ENCODE data around the gene CCDC69.
A peak's percentile ranks its signal among the peaks of the same experiment; 100 is the strongest.

- TF ChIP-seq CTCF (IDR thresholded peaks at IDR 0.05), result peak; percentile 88
- TF ChIP-seq ZFX (IDR thresholded peaks at IDR 0.05; ENCODE audit: borderline replicate concordance), result no peak
Observed at GRCh38 chr5:151164687-151165392, 59.1 kb downstream of the CCDC69 start.

Data from 22Rv1 (cell line).